H9 (cell line): ENCODE measurements around the gene SELENOI. TPM values are rescaled to one million over a fixed set of nuclear protein-coding genes. Genes with fewer than 3 reads are reported as not detected.

Source experiments
- DNase-seq: peaks from one replicate; pipeline ENCODE4 v3.0.0-alpha.2; 2017
- H2AFZ ChIP-seq: one replicate; pipeline ENCODE4 v1.6.1; 2013; ENCODE audit warnings: mild to moderate bottlenecking, low read length, control low read depth, moderate library complexity
- H2AK5ac ChIP-seq: 2 replicates; pipeline ENCODE4 v1.6.1; 2013; ENCODE audit warnings: low read length, control low read depth, mixed read lengths; ENCODE audit not compliant: insufficient read length
- H2BK120ac ChIP-seq: one replicate; pipeline ENCODE4 v1.6.1; 2013; ENCODE audit warnings: low read depth, mild to moderate bottlenecking, low read length, control low read depth, inconsistent platforms; ENCODE audit not compliant: poor library complexity, severe bottlenecking
- H2BK12ac ChIP-seq: 2 replicates; pipeline ENCODE4 v1.6.1; 2013; ENCODE audit warnings: low read length, control low read depth, mixed read lengths, low read depth; ENCODE audit not compliant: insufficient read length
- H2BK15ac ChIP-seq: 2 replicates; pipeline ENCODE4 v1.6.1; 2013; ENCODE audit warnings: low read depth, low read length, control low read depth
- H2BK20ac ChIP-seq: one replicate; pipeline ENCODE4 v1.6.1; 2013; ENCODE audit warnings: low read depth, mild to moderate bottlenecking, low read length, control low read depth, inconsistent platforms; ENCODE audit not compliant: poor library complexity, severe bottlenecking
- H2BK5ac ChIP-seq: 2 replicates; pipeline ENCODE4 v1.6.1; 2013; ENCODE audit warnings: low read length, control low read depth, mixed read lengths; ENCODE audit not compliant: insufficient read length
- H3K14ac ChIP-seq: 2 replicates; pipeline ENCODE4 v1.6.1; 2013; ENCODE audit warnings: low read length, control low read depth; ENCODE audit not compliant: insufficient read depth
- H3K18ac ChIP-seq: 2 replicates; pipeline ENCODE4 v1.6.1; 2013; ENCODE audit warnings: low read depth, mild to moderate bottlenecking, mixed read lengths, low read length, control low read depth; ENCODE audit not compliant: insufficient read length
- H3K23ac ChIP-seq: 2 replicates; pipeline ENCODE4 v1.6.1; 2013; ENCODE audit warnings: low read length, control low read depth, mixed read lengths, low read depth; ENCODE audit not compliant: insufficient read length
- H3K23me2 ChIP-seq: 2 replicates; pipeline ENCODE4 v1.6.1; 2013; ENCODE audit warnings: low read depth, mild to moderate bottlenecking, mixed read lengths, low read length, control low read depth; ENCODE audit not compliant: insufficient read length, poor library complexity, severe bottlenecking
- H3K27ac ChIP-seq: 2 replicates; pipeline ENCODE4 v1.5.1; 2013; ENCODE audit warnings: low read length, control low read depth, mixed read lengths, low read depth; ENCODE audit not compliant: insufficient read length
- H3K27me3 ChIP-seq: 2 replicates; pipeline ENCODE4 v1.6.1; 2013; ENCODE audit warnings: low read length, control low read depth, inconsistent platforms; ENCODE audit not compliant: insufficient read depth
- H3K4ac ChIP-seq: 2 replicates; pipeline ENCODE4 v1.6.1; 2013; ENCODE audit warnings: low read depth, mild to moderate bottlenecking, control low read depth, inconsistent platforms, low read length, moderate library complexity
- H3K4me1 ChIP-seq: 2 replicates; pipeline ENCODE4 v1.6.1; 2013; ENCODE audit warnings: low read length, control low read depth, inconsistent platforms; ENCODE audit not compliant: insufficient read depth
- H3K4me2 ChIP-seq: 2 replicates; pipeline ENCODE4 v1.6.1; 2013; ENCODE audit warnings: low read length, control low read depth, mixed read lengths; ENCODE audit not compliant: insufficient read length, insufficient read depth
- H3K56ac ChIP-seq: 2 replicates; pipeline ENCODE4 v1.6.1; 2013; ENCODE audit warnings: low read depth, mild to moderate bottlenecking, mixed read lengths, low read length, control low read depth; ENCODE audit not compliant: insufficient read length
- H3K79me1 ChIP-seq: 2 replicates; pipeline ENCODE4 v1.6.1; 2013; ENCODE audit warnings: low read depth, mild to moderate bottlenecking, moderate library complexity, low read length, control low read depth, inconsistent platforms; ENCODE audit not compliant: insufficient read depth, poor library complexity, severe bottlenecking
- H3K79me2 ChIP-seq: 2 replicates; pipeline ENCODE4 v1.6.1; 2013; ENCODE audit warnings: low read length, control low read depth, inconsistent platforms; ENCODE audit not compliant: insufficient read depth
- H3K9ac ChIP-seq: 2 replicates; pipeline ENCODE4 v1.6.1; 2013; ENCODE audit warnings: low read length, control low read depth, mixed read lengths; ENCODE audit not compliant: insufficient read length; ENCODE audit errors: extremely low read depth
- H3K9me3 ChIP-seq: one replicate; pipeline ENCODE4 v1.6.1; 2013; ENCODE audit warnings: low read depth, low read length, inconsistent platforms; ENCODE audit not compliant: control insufficient read depth
- H3T11ph ChIP-seq: one replicate; pipeline ENCODE4 v1.6.1; 2013; ENCODE audit warnings: mild to moderate bottlenecking, low read length, control low read depth, inconsistent platforms
- H4K20me1 ChIP-seq: one replicate; pipeline ENCODE4 v1.6.1; 2013; ENCODE audit not compliant: control insufficient read depth, insufficient read length, insufficient read depth
- H4K5ac ChIP-seq: 2 replicates; pipeline ENCODE4 v1.6.1; 2013; ENCODE audit warnings: low read depth, mild to moderate bottlenecking, mixed read lengths, low read length, control low read depth; ENCODE audit not compliant: insufficient read length
- H4K8ac ChIP-seq: replicated peaks from 2 replicates; pipeline ENCODE4 v1.6.1; 2013; ENCODE audit warnings: low read length, control low read depth, mixed read lengths, low read depth; ENCODE audit not compliant: insufficient read length
- H4K91ac ChIP-seq: 2 replicates; pipeline ENCODE4 v1.6.1; 2013; ENCODE audit warnings: low read depth, mild to moderate bottlenecking, moderate library complexity, mixed read lengths, low read length, control low read depth; ENCODE audit not compliant: insufficient read length
- H3K27ac Mint-ChIP-seq, 3 experiments: 2 replicates in 2 of 3; 3 replicates in 1 of 3; pipeline ENCODE4 v1.8.0; 2020 to 2021; ENCODE audit warnings: mixed read lengths in 3 of 3, mild to moderate bottlenecking in 1 of 3, moderate library complexity in 1 of 3
- H3K27me3 Mint-ChIP-seq: 2 replicates; pipeline ENCODE4 v1.8.0; 2021; ENCODE audit warnings: low read depth, mild to moderate bottlenecking, moderate library complexity, mixed read lengths
- H3K36me3 Mint-ChIP-seq, 3 experiments: 2 replicates in 2 of 3; 3 replicates in 1 of 3; pipeline ENCODE4 v1.8.0; 2020 to 2021; ENCODE audit warnings: low read depth in 3 of 3, mixed read lengths in 3 of 3; ENCODE audit not compliant: insufficient read depth in 1 of 3
- H3K4me1 Mint-ChIP-seq, 2 experiments: 2 replicates each; pipeline ENCODE4 v1.8.0; 2020; ENCODE audit warnings: mixed read lengths in 2 of 2
- H3K4me3 Mint-ChIP-seq, 2 experiments: 2 replicates in 1 of 2; 3 replicates in 1 of 2; pipeline ENCODE4 v1.8.0; 2020 to 2021; ENCODE audit warnings: mild to moderate bottlenecking in 2 of 2, mixed read lengths in 2 of 2, moderate library complexity in 1 of 2
- H3K9me3 Mint-ChIP-seq, 2 experiments: 2 replicates in 1 of 2; 3 replicates in 1 of 2; pipeline ENCODE4 v1.8.0; 2020; ENCODE audit warnings: mild to moderate bottlenecking in 2 of 2, mixed read lengths in 2 of 2, moderate library complexity in 1 of 2
- WGBS: extraction: QIAGEN DNeasy Blood & Tissue Kit; methylation state at CpG from one replicate; pipeline ENCODE4 v1.1.7; 2013; ENCODE audit warnings: missing lambda C conversion rate, low lambda C conversion rate, mixed read lengths; ENCODE audit not compliant: insufficient read length; ENCODE audit errors: extremely low coverage; 5-methylcytosine and 5-hydroxymethylcytosine counted together
- total RNA-seq: library from RNA; stranded (reverse); gene quantifications from 2 replicates; pipeline ENCODE4 v1.2.1, GENCODE V29; 2021
- TF ChIP-seq, protein P1 (sequence below): fragments of 200-600 bp; sonication (generic); conservative IDR thresholded peaks from 3 replicates; pipeline ENCODE4 v1.8.0; 2021; ENCODE audit warnings: antibody characterized with exemption, mild to moderate bottlenecking

SELENOI gene
- total RNA-seq, 1 experiment from 2014 or later: 41.9 TPM

DNA sequence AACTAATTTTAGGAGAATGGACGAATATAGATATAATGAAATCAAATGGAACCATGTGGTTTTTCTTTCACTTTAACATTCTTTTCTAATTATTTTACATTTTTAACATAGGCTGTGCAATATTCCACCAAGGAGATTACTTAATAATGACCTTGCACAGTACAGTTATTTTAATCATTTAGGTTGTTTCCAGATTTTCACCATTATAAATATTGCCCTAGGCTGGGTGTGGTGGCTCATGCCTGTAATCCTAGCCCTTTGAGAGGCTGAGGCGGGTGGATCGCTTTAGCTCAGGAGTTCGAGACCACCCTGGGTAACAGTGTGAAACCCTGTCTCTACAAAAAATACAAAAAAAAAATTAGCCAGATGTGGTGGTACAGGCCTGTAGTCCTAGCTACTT is 41.2 kb downstream of the SELENOI start:
- Mint-ChIP-seq H3K27ac (no peak overlapping the region; a peak in 1 of 7 replicates), H3K36me3 (peaks cover 3 to 43% (median 27%) of the 10 kb centered on the region in 3 experiments; a peak in 6 of 7 replicates), H3K4me3 (no peak overlapping the region), H3K4me1 (no peaks in the 10 kb centered on the region), H3K9me3 (no peaks in the 10 kb centered on the region), H3K27me3 (no peaks in the 10 kb centered on the region)
- Histone ChIP-seq H2BK120ac (no peak overlapping the region), H3K9ac (no peak overlapping the region), H3K4ac (no peak overlapping the region), H2AK5ac (no peak overlapping the region), H3K23ac (no peak overlapping the region), H3K18ac (no peak overlapping the region), H3K27ac (no peak overlapping the region), H2BK15ac (no peak overlapping the region), H3K14ac (no peak overlapping the region), H2BK12ac (no peak overlapping the region), H3K79me1 (no peaks in the 10 kb centered on the region), H4K20me1 (no peaks in the 10 kb centered on the region), H3K79me2 (no peaks in the 10 kb centered on the region), H3K23me2 (no peaks in the 10 kb centered on the region), H2BK20ac (no peak overlapping the region), H3T11ph (no peak overlapping the region), H4K91ac (no peak overlapping the region), H4K8ac (no peak overlapping the region), H3K56ac (no peak overlapping the region), H3K27me3 (no peaks in the 10 kb centered on the region), H3K4me2 (no peak overlapping the region), H2BK5ac (no peak overlapping the region), H4K5ac (no peak overlapping the region), H3K9me3 (no peaks in the 10 kb centered on the region), H2AFZ (no peak overlapping the region), H3K4me1 (no peaks in the 10 kb centered on the region)
- DNase-seq: no peak
- WGBS: no CpG with 5 or more reads among the region's 4 CpGs
- TF ChIP-seq, protein P1, sequence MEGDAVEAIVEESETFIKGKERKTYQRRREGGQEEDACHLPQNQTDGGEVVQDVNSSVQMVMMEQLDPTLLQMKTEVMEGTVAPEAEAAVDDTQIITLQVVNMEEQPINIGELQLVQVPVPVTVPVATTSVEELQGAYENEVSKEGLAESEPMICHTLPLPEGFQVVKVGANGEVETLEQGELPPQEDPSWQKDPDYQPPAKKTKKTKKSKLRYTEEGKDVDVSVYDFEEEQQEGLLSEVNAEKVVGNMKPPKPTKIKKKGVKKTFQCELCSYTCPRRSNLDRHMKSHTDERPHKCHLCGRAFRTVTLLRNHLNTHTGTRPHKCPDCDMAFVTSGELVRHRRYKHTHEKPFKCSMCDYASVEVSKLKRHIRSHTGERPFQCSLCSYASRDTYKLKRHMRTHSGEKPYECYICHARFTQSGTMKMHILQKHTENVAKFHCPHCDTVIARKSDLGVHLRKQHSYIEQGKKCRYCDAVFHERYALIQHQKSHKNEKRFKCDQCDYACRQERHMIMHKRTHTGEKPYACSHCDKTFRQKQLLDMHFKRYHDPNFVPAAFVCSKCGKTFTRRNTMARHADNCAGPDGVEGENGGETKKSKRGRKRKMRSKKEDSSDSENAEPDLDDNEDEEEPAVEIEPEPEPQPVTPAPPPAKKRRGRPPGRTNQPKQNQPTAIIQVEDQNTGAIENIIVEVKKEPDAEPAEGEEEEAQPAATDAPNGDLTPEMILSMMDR: no peak
